HepG2 (cell line): ENCODE measurements around the gene LMF2. TPM values are rescaled to one million over a fixed set of nuclear protein-coding genes. Genes with fewer than 3 reads are reported as not detected.
A peak's percentile ranks its signal among the peaks of the same experiment; 100 is the strongest.

Experiments
- GZF1 ChIP-seq: sonication (generic); formaldehyde crosslinking; IDR thresholded peaks from 2 replicates; pipeline ENCODE4 v1.5.1; 2020; ENCODE audit warnings: mild to moderate bottlenecking, missing genetic modification reagents
- MAF1 ChIP-seq: sonication (generic); formaldehyde crosslinking; IDR thresholded peaks from 2 replicates; pipeline ENCODE4 v1.5.0; 2020; ENCODE audit warnings: missing genetic modification reagents, borderline replicate concordance
- NR2F6 ChIP-seq, 2 experiments: IDR thresholded peaks; 2 replicates each; pipeline ENCODE4 v1.6.1; 2016; ENCODE audit warnings: antibody characterized with exemption in 1 of 2, mild to moderate bottlenecking in 1 of 2
- SMAD1 ChIP-seq: sonication (generic); formaldehyde crosslinking; IDR thresholded peaks from 2 replicates; pipeline ENCODE4 v1.4.0; 2020; ENCODE audit warnings: missing genetic modification reagents, low read depth, mild to moderate bottlenecking, borderline replicate concordance
- SRSF4 ChIP-seq: fragments of 200-400 bp; formaldehyde crosslinking; IDR thresholded peaks from one replicate; pipeline ENCODE4 v1.6.1; 2018; ENCODE audit warnings: mild to moderate bottlenecking, low read depth, low read length, moderate library complexity; ENCODE audit not compliant: poor library complexity, severe bottlenecking
- ZMYM2 ChIP-seq: sonication (generic); formaldehyde crosslinking; IDR thresholded peaks from 2 replicates; pipeline ENCODE4 v1.8.0; 2022; ENCODE audit warnings: mild to moderate bottlenecking, missing genetic modification reagents
- ZNF160 ChIP-seq: sonication (generic); formaldehyde crosslinking; IDR thresholded peaks from 2 replicates; pipeline ENCODE4 v1.8.0; 2022; ENCODE audit warnings: mild to moderate bottlenecking, inconsistent platforms, missing genetic modification reagents
- ZNF256 ChIP-seq: sonication (generic); formaldehyde crosslinking; conservative IDR thresholded peaks from 2 replicates; pipeline ENCODE4 v1.4.0; 2020; ENCODE audit warnings: missing genetic modification reagents
- ZNF501 ChIP-seq: sonication (generic); formaldehyde crosslinking; IDR thresholded peaks from 2 replicates; pipeline ENCODE4 v1.5.1; 2020; ENCODE audit warnings: mild to moderate bottlenecking, moderate library complexity, missing genetic modification reagents
- ZNF563 ChIP-seq: sonication (generic); formaldehyde crosslinking; IDR thresholded peaks from 2 replicates; pipeline ENCODE4 v1.8.0; 2022; ENCODE audit warnings: mild to moderate bottlenecking, moderate library complexity, missing genetic modification reagents
- ZNF615 ChIP-seq: sonication (generic); formaldehyde crosslinking; IDR thresholded peaks from 2 replicates; pipeline ENCODE4 v1.5.0; 2020; ENCODE audit warnings: mild to moderate bottlenecking, missing genetic modification reagents, borderline replicate concordance
- polyA plus RNA-seq, 8 experiments: library from polyadenylated mRNA; depleted of rRNA in 3 of 8; stranded (reverse) in 7 of 8; unstranded in 1 of 8; fragments of >200 nt; fragmentation: Illumina TruSeq in 4 of 8; extraction: Trizol in 4 of 8; gene quantifications; 2 replicates each; pipeline versions ENCODE4 v1.2.1 to v1.2.3, GENCODE V29; 2011 to 2016; ENCODE audit warnings: low read depth in 4 of 8, missing spikeins in 1 of 8, mixed read lengths in 1 of 8; ENCODE audit not compliant: insufficient read depth in 1 of 8
- total RNA-seq, 5 experiments: library from RNA; depleted of rRNA; stranded (reverse); fragments of >200 nt; fragmentation: Illumina TruSeq; extraction: Trizol; gene quantifications; 2 replicates each; pipeline ENCODE4 v1.2.3, GENCODE V29; 2016; ENCODE audit warnings: low read depth in 1 of 5
- TF ChIP-seq, protein P1 (sequence below): IDR thresholded peaks from 2 replicates; pipeline ENCODE4 v1.6.1; 2016
- TF ChIP-seq, protein P2 (sequence below): sonication (generic); formaldehyde crosslinking; IDR thresholded peaks from 2 replicates; pipeline ENCODE4 v1.8.0; 2022; ENCODE audit warnings: missing genetic modification reagents, mild to moderate bottlenecking, inconsistent platforms, borderline replicate concordance
- TF ChIP-seq, protein P3 (sequence below): sonication (generic); formaldehyde crosslinking; IDR thresholded peaks from 2 replicates; pipeline ENCODE4 v1.8.1; 2022; ENCODE audit warnings: mild to moderate bottlenecking, missing genetic modification reagents
- TF ChIP-seq, protein P4 (sequence below): sonication (generic); formaldehyde crosslinking; IDR thresholded peaks from 2 replicates; pipeline ENCODE4 v1.5.0; 2020; ENCODE audit warnings: missing genetic modification reagents
- TF ChIP-seq, protein P5 (sequence below): sonication (generic); formaldehyde crosslinking; IDR thresholded peaks from 2 replicates; pipeline ENCODE4 v1.4.0; 2020; ENCODE audit warnings: mild to moderate bottlenecking, missing genetic modification reagents, borderline replicate concordance
- TF ChIP-seq, protein P6 (sequence below): sonication (generic); formaldehyde crosslinking; IDR thresholded peaks from 2 replicates; pipeline ENCODE4 v1.4.0; 2020; ENCODE audit warnings: mild to moderate bottlenecking, low read depth, missing genetic modification reagents

LMF2 gene
- total and polyA plus RNA-seq, 2 of the 13 experiments (the other 11 are each of a cell fraction or from before 2014, with no cell fraction given), result 23.3 to 30.6 TPM

GRCh38 chr22:50529416-50529896, 22.0 kb upstream of the LMF2 start (continued):
- TF ChIP-seq, protein P1, sequence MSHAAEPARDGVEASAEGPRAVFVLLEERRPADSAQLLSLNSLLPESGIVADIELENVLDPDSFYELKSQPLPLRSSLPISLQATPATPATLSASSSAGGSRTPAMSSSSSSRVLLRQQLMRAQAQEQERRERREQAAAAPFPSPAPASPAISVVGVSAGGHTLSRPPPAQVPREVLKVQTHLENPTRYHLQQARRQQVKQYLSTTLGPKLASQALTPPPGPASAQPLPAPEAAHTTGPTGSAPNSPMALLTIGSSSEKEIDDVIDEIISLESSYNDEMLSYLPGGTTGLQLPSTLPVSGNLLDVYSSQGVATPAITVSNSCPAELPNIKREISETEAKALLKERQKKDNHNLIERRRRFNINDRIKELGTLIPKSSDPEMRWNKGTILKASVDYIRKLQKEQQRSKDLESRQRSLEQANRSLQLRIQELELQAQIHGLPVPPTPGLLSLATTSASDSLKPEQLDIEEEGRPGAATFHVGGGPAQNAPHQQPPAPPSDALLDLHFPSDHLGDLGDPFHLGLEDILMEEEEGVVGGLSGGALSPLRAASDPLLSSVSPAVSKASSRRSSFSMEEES (CRISPR knock-in tag), result no peak
- TF ChIP-seq, protein P2, sequence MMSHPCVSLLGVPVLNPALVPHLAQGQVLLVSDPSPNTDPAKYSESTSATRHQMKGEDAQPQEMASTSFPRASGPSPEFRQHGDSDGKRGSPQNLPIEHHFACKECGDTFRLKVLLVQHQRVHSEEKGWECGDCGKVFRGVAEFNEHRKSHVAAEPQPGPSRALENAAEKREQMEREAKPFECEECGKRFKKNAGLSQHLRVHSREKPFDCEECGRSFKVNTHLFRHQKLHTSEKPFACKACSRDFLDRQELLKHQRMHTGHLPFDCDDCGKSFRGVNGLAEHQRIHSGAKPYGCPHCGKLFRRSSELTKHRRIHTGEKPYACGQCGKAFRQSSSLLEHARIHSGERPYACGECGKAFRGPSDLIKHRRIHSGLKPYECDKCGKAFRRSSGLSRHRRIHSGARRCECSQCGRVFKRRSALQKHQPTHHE (CRISPR knock-in tag), result peak; percentile 53; the same call in 1 of the 2 replicates
- no peak; the same call in 1 of the 2 replicates for TF ChIP-seq NR2F6 (IDR thresholded peaks at IDR 0.05)
- no peak for TF ChIP-seq NR2F6 (CRISPR knock-in tag; IDR thresholded peaks at IDR 0.05)
- TF ChIP-seq, protein P3, sequence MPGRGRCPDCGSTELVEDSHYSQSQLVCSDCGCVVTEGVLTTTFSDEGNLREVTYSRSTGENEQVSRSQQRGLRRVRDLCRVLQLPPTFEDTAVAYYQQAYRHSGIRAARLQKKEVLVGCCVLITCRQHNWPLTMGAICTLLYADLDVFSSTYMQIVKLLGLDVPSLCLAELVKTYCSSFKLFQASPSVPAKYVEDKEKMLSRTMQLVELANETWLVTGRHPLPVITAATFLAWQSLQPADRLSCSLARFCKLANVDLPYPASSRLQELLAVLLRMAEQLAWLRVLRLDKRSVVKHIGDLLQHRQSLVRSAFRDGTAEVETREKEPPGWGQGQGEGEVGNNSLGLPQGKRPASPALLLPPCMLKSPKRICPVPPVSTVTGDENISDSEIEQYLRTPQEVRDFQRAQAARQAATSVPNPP (CRISPR knock-in tag), result peak; percentile 42; the same call in 1 of the 2 replicates
- TF ChIP-seq, protein P4, sequence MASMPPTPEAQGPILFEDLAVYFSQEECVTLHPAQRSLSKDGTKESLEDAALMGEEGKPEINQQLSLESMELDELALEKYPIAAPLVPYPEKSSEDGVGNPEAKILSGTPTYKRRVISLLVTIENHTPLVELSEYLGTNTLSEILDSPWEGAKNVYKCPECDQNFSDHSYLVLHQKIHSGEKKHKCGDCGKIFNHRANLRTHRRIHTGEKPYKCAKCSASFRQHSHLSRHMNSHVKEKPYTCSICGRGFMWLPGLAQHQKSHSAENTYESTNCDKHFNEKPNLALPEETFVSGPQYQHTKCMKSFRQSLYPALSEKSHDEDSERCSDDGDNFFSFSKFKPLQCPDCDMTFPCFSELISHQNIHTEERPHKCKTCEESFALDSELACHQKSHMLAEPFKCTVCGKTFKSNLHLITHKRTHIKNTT (CRISPR knock-in tag), result no peak
- no peak for TF ChIP-seq GZF1 (CRISPR knock-in tag)
- TF ChIP-seq MAF1 (CRISPR knock-in tag), result no peak
- no peak for TF ChIP-seq ZNF615
- no peak for TF ChIP-seq SMAD1 (CRISPR knock-in tag)
- TF ChIP-seq, protein P5, sequence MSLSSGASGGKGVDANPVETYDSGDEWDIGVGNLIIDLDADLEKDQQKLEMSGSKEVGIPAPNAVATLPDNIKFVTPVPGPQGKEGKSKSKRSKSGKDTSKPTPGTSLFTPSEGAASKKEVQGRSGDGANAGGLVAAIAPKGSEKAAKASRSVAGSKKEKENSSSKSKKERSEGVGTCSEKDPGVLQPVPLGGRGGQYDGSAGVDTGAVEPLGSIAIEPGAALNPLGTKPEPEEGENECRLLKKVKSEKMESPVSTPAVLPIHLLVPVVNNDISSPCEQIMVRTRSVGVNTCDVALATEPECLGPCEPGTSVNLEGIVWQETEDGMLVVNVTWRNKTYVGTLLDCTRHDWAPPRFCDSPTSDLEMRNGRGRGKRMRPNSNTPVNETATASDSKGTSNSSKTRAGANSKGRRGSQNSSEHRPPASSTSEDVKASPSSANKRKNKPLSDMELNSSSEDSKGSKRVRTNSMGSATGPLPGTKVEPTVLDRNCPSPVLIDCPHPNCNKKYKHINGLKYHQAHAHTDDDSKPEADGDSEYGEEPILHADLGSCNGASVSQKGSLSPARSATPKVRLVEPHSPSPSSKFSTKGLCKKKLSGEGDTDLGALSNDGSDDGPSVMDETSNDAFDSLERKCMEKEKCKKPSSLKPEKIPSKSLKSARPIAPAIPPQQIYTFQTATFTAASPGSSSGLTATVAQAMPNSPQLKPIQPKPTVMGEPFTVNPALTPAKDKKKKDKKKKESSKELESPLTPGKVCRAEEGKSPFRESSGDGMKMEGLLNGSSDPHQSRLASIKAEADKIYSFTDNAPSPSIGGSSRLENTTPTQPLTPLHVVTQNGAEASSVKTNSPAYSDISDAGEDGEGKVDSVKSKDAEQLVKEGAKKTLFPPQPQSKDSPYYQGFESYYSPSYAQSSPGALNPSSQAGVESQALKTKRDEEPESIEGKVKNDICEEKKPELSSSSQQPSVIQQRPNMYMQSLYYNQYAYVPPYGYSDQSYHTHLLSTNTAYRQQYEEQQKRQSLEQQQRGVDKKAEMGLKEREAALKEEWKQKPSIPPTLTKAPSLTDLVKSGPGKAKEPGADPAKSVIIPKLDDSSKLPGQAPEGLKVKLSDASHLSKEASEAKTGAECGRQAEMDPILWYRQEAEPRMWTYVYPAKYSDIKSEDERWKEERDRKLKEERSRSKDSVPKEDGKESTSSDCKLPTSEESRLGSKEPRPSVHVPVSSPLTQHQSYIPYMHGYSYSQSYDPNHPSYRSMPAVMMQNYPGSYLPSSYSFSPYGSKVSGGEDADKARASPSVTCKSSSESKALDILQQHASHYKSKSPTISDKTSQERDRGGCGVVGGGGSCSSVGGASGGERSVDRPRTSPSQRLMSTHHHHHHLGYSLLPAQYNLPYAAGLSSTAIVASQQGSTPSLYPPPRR, result no peak
- no peak for TF ChIP-seq ZNF501 (CRISPR knock-in tag)
- no peak for TF ChIP-seq SRSF4
- TF ChIP-seq ZNF563 (CRISPR knock-in tag), result no peak
- no peak for TF ChIP-seq ZNF160 (CRISPR knock-in tag)
- TF ChIP-seq, protein P6, sequence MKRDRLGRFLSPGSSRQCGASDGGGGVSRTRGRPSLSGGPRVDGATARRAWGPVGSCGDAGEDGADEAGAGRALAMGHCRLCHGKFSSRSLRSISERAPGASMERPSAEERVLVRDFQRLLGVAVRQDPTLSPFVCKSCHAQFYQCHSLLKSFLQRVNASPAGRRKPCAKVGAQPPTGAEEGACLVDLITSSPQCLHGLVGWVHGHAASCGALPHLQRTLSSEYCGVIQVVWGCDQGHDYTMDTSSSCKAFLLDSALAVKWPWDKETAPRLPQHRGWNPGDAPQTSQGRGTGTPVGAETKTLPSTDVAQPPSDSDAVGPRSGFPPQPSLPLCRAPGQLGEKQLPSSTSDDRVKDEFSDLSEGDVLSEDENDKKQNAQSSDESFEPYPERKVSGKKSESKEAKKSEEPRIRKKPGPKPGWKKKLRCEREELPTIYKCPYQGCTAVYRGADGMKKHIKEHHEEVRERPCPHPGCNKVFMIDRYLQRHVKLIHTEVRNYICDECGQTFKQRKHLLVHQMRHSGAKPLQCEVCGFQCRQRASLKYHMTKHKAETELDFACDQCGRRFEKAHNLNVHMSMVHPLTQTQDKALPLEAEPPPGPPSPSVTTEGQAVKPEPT (CRISPR knock-in tag), result no peak
- no peak for TF ChIP-seq ZNF256 (CRISPR knock-in tag)
- TF ChIP-seq ZMYM2 (CRISPR knock-in tag), result no peak
